Upper lobe of left lung (tissue), 4 donors: Measurements from ENCODE around the gene KIF25.

ENCODE experiments used
- EP300 ChIP-seq, 4 donors: sonication (generic); formaldehyde crosslinking; IDR thresholded peaks; one replicate each; pipeline ENCODE4 v1.5.1; 2017; ENCODE audit warnings: antibody characterized with exemption in 4 of 4, control low read depth in 2 of 4
- POLR2A ChIP-seq, 4 donors: fragments of 450-650 bp; IDR thresholded peaks; one replicate each; pipeline ENCODE4 v1.5.1; 2016 to 2017; ENCODE audit warnings: antibody characterized with exemption in 4 of 4, mild to moderate bottlenecking in 2 of 4
- POLR2AphosphoS5 ChIP-seq, 2 donors: sonication (generic); formaldehyde crosslinking; IDR thresholded peaks; one replicate each; pipeline ENCODE4 v1.5.1; 2017; ENCODE audit warnings: antibody characterized with exemption in 2 of 2
- TF ChIP-seq, protein P1 (sequence below), 6 experiments: fragments of 450-650 bp in 4 of 6; fragments of 200-600 bp in 2 of 6; sonication (generic) in 2 of 6; IDR thresholded peaks; one replicate each; pipeline ENCODE4 v1.5.1; 2016 to 2019; ENCODE audit warnings: antibody characterized with exemption in 6 of 6

GRCh38 chr6:167984144-167984719, 13.2 kb upstream of the KIF25 start:
- TF ChIP-seq, protein P1, sequence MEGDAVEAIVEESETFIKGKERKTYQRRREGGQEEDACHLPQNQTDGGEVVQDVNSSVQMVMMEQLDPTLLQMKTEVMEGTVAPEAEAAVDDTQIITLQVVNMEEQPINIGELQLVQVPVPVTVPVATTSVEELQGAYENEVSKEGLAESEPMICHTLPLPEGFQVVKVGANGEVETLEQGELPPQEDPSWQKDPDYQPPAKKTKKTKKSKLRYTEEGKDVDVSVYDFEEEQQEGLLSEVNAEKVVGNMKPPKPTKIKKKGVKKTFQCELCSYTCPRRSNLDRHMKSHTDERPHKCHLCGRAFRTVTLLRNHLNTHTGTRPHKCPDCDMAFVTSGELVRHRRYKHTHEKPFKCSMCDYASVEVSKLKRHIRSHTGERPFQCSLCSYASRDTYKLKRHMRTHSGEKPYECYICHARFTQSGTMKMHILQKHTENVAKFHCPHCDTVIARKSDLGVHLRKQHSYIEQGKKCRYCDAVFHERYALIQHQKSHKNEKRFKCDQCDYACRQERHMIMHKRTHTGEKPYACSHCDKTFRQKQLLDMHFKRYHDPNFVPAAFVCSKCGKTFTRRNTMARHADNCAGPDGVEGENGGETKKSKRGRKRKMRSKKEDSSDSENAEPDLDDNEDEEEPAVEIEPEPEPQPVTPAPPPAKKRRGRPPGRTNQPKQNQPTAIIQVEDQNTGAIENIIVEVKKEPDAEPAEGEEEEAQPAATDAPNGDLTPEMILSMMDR (IDR thresholded peaks at IDR 0.05), result no peak
- TF ChIP-seq POLR2A (IDR thresholded peaks at IDR 0.05) (no peak), POLR2AphosphoS5 (IDR thresholded peaks at IDR 0.05) (no peak), EP300 (IDR thresholded peaks at IDR 0.05) (no peak)
